GM12878 (cell line): Measurements from ENCODE around the gene FOXP1. TPM values are rescaled to one million over a fixed set of nuclear protein-coding genes. Genes with fewer than 3 reads are reported as not detected.

Experiments
- ATAC-seq: fragments of 200-7000 bp; cut with Tn5 transposase; 3 replicates; pipeline ENCODE4 v1.9.1; 2020; ENCODE audit warnings: mild to moderate bottlenecking, moderate library complexity
- BruUV-seq: library from RNA; stranded (reverse); fragments of 400-500 nt; replicated peaks from 2 replicates; lab custom pipeline; 2021; lab: Mats Ljungman, UMichigan
- CTCF ChIA-PET: fragments of 300-600 bp; sonication (Branson Sonifier 250); formaldehyde crosslinking; extraction: SDS; loops from one replicate; lab custom pipeline; 2021; ENCODE audit warnings: inconsistent platforms; lab: Yijun Ruan, JAX
- POLR2A ChIA-PET: fragments of 350-600 bp; formaldehyde crosslinking; extraction: SDS; loops from one replicate; lab custom pipeline; 2021; ENCODE audit warnings: inconsistent platforms; lab: Charles Lee
- RAD21 ChIA-PET: fragments of 300-600 bp; sonication (Branson Sonifier 250); formaldehyde crosslinking; loops from one replicate; lab custom pipeline; 2023; ENCODE audit warnings: antibody characterized with exemption; ENCODE audit not compliant: unreplicated experiment; lab: Charles Lee
- SMC1A ChIA-PET: fragments of 300-600 bp; sonication (Branson Sonifier 250); formaldehyde crosslinking; loops from one replicate; lab custom pipeline; 2023; ENCODE audit not compliant: unreplicated experiment, uncharacterized antibody; lab: Charles Lee
- DNase-seq: peaks from one replicate; pipeline ENCODE4 v3.0.0-alpha.2; 2011; ENCODE audit warnings: low read depth, low spot score
- FAIRE-seq: peaks from 3 replicates; lab custom pipeline; 2011; peaks lifted over from hg19 to GRCh38; lab: Jason Lieb, UNC
- H2AFZ ChIP-seq: 2 replicates; pipeline ENCODE4 v1.6.0; 2011; ENCODE audit warnings: low read depth, low read length, control low read depth; ENCODE audit not compliant: control insufficient read depth
- H3K27ac ChIP-seq: 2 replicates; pipeline ENCODE4 v1.5.1; 2011; ENCODE audit warnings: control low read depth; ENCODE audit not compliant: control insufficient read depth, insufficient read depth
- H3K27me3 ChIP-seq, 2 experiments: replicated peaks in 1 of 2; 2 replicates each; pipeline versions ENCODE4 v1.6.0 to v1.6.1; 2011; ENCODE audit warnings: low read length in 1 of 2; ENCODE audit not compliant: control insufficient read depth in 2 of 2, insufficient read depth in 2 of 2
- H3K36me3 ChIP-seq, 2 experiments: 2 replicates each; pipeline ENCODE4 v1.5.1; 2011; ENCODE audit warnings: low read length in 1 of 2; ENCODE audit not compliant: control insufficient read depth in 2 of 2, insufficient read depth in 2 of 2
- H3K4me1 ChIP-seq: 2 replicates; pipeline ENCODE4 v1.6.1; 2011; ENCODE audit warnings: mild to moderate bottlenecking, low read length, moderate library complexity, mixed read lengths; ENCODE audit not compliant: control insufficient read depth, insufficient read depth
- H3K4me2 ChIP-seq: 2 replicates; pipeline ENCODE4 v1.6.0; 2011; ENCODE audit warnings: control low read depth; ENCODE audit not compliant: control insufficient read depth, insufficient read depth
- H3K4me3 ChIP-seq: fragments of 200-600 bp; sonication (generic); 2 replicates; pipeline ENCODE4 v1.5.1; 2016
- H3K79me2 ChIP-seq: 2 replicates; pipeline ENCODE4 v1.6.0; 2011; ENCODE audit warnings: low read length; ENCODE audit not compliant: control insufficient read depth, insufficient read depth
- H3K9ac ChIP-seq: 2 replicates; pipeline ENCODE4 v1.8.0; 2011; ENCODE audit warnings: low read length, control low read depth, mixed read lengths; ENCODE audit not compliant: control insufficient read depth, insufficient read depth
- H3K9me3 ChIP-seq: replicated peaks from 3 replicates; pipeline ENCODE4 v1.5.1; 2011; ENCODE audit warnings: mild to moderate bottlenecking, low read length; ENCODE audit not compliant: control insufficient read depth, insufficient read depth
- H4K20me1 ChIP-seq: 2 replicates; pipeline ENCODE4 v1.6.0; 2011; ENCODE audit not compliant: control insufficient read depth, insufficient read depth
- CEBPZ ChIP-seq: fragments of 150-350 bp; IDR thresholded peaks from 2 replicates; pipeline ENCODE4 v1.6.1; 2016; ENCODE audit warnings: low read depth, low read length
- ETV6 ChIP-seq, 2 experiments: fragments of 450-650 bp in 1 of 2; IDR thresholded peaks in 1 of 2; conservative IDR thresholded peaks in 1 of 2; 2 replicates each; pipeline ENCODE4 v1.6.1; 2014; ENCODE audit warnings: antibody characterized with exemption in 1 of 2, borderline replicate concordance in 1 of 2, low read depth in 1 of 2, mild to moderate bottlenecking in 1 of 2, moderate library complexity in 1 of 2
- MYC ChIP-seq: IDR thresholded peaks from 2 replicates; pipeline ENCODE4 v1.6.1; 2011; ENCODE audit warnings: mild to moderate bottlenecking, low read length, moderate library complexity, inconsistent platforms; ENCODE audit not compliant: insufficient read depth, insufficient replicate concordance, insufficient read length, severe bottlenecking
- NR2C1 ChIP-seq: fragments of 450-650 bp; IDR thresholded peaks from 2 replicates; pipeline ENCODE4 v1.6.1; 2017; ENCODE audit warnings: antibody characterized with exemption, mild to moderate bottlenecking, moderate library complexity
- SP1 ChIP-seq: IDR thresholded peaks from one replicate; pipeline ENCODE4 v1.6.1; 2011; ENCODE audit warnings: low read depth, low read length
- SREBF2 ChIP-seq: IDR thresholded peaks from 2 replicates; pipeline ENCODE4 v1.6.1; 2012; ENCODE audit warnings: mild to moderate bottlenecking, low read length
- TBL1XR1 ChIP-seq: IDR thresholded peaks from 2 replicates; pipeline ENCODE4 v1.6.1; 2012; ENCODE audit warnings: low read depth, low read length, improper control_type of control experiment
- ZSCAN29 ChIP-seq: fragments of 450-650 bp; IDR thresholded peaks from 2 replicates; pipeline ENCODE4 v1.6.1; 2017; ENCODE audit warnings: mild to moderate bottlenecking, moderate library complexity
- in situ Hi-C: fragments of 300-500 bp; cut with MboI; formaldehyde crosslinking; loops from 9 replicates; pipeline ENCODE4 v1.14.3; 2018; ENCODE audit warnings: mixed read lengths
- intact Hi-C: fragments of 100-400 bp; cut with micrococcal nuclease; formaldehyde crosslinking; loops from one replicate; pipeline ENCODE4 v1.14.2; 2022; ENCODE audit not compliant: unreplicated experiment
- polyA plus RNA-seq, 11 experiments: library from polyadenylated mRNA; depleted of rRNA in 4 of 11; unstranded in 6 of 11; stranded (reverse) in 5 of 11; fragments of >200 nt; fragmentation: Nextera tagmentation in 4 of 11; fragmentation: Illumina TruSeq in 1 of 11; extraction: Ambion mirVana in 4 of 11; extraction: Trizol in 1 of 11; gene quantifications; 1 replicate in 1 of 11; 2 replicates in 10 of 11; pipeline versions ENCODE4 v1.2.1 to v1.2.3, GENCODE V29; 2011 to 2016; ENCODE audit warnings: inconsistent platforms in 2 of 11, missing spikeins in 2 of 11, low read depth in 1 of 11
- total RNA-seq, 4 experiments: library from RNA; depleted of rRNA in 3 of 4; stranded (reverse); fragments of >200 nt in 3 of 4; fragmentation: Illumina TruSeq in 1 of 4; extraction: Trizol in 1 of 4; gene quantifications; 2 replicates each; pipeline versions ENCODE4 v1.2.1 to v1.2.3, GENCODE V29; 2013 to 2021

Gene FOXP1
- total and polyA plus RNA-seq, 10 of the 15 experiments (the other 5 are each of a cell fraction or from before 2014, with no cell fraction given): 0.05 to 1.6 (median 0.20) TPM; not detected in 1

DNA sequence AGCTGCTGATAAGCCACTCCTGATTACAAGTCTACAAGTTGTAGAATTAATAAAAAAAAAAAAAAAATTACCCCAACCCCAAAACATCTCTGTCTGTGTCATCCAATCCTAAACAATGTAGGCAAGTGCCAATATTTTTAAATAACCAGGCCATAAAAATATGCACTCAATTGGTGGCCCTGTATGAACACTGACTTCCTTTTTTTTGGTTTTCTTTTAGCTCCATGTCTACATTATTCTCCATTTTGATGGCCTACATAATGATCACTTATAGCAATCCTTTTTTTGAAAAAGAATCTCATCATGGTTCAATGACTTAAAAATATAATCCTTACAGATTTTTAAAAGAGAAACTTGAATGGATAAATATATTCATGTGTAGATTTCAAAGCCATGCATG lies 72.1 kb downstream of the FOXP1 start:
- H3K79me2 ChIP-seq: no peaks in the 10 kb centered on the region

More for the DNA sequence above, 72.1 kb downstream of the FOXP1 start:
- FAIRE-seq (no peak), ATAC-seq (no peak), DNase-seq (no peak)
- H3K27ac ChIP-seq: no peak overlapping the region
- ChIA-PET SMC1A (interaction anchor here (0.8 kb wide), 1 partner anchor 263 kb away, joined by 3 read pairs; no protein-coding TSS in a partner anchor), POLR2A (no interaction called here), RAD21 (no interaction called here), CTCF (interaction anchor here (0.5 to 1.6 kb wide), 5 partner anchors 263 to 961 kb away, joined by 3 to 6 read pairs (median 4); no protein-coding TSS in a partner anchor)
- no peaks in the 10 kb centered on the region; a peak in 1 of 4 replicates for H3K27me3 ChIP-seq
- H4K20me1 ChIP-seq: no peaks in the 10 kb centered on the region
- no peak overlapping the region for H3K9ac ChIP-seq
- intact Hi-C loops (loop anchor here (5.0 kb wide), 1 partner anchor 504 kb away; no protein-coding TSS in a partner anchor), in situ Hi-C loops (no loop called here)
- no peak for TF ChIP-seq ETV6 (conservative IDR thresholded peaks at IDR 0.05 in 1 of 2, IDR thresholded peaks at IDR 0.05 in 1 of 2; ENCODE audit: borderline replicate concordance in 1 of 2, low read depth in 1 of 2)
- TF ChIP-seq MYC: no peak
- no peak for TF ChIP-seq SREBF2
- TF ChIP-seq CEBPZ: no peak
- no peak for TF ChIP-seq SP1
- no peak for TF ChIP-seq ZSCAN29
- no peak for TF ChIP-seq TBL1XR1
- no peak for TF ChIP-seq NR2C1
- no peaks in the 10 kb centered on the region for H3K4me1 ChIP-seq
- no peaks in the 10 kb centered on the region for H3K9me3 ChIP-seq
- H3K4me3 ChIP-seq: no peak overlapping the region
- no TSS peak for BruUV-seq
- no peak overlapping the region for H3K4me2 ChIP-seq
- H2AFZ ChIP-seq: no peak overlapping the region
- H3K36me3 ChIP-seq: no peaks in the 10 kb centered on the region
